Esophagus squamous epithelium (tissue), 5 donors: Measurements from ENCODE around the gene KDM3B. TPM values are rescaled to one million over a fixed set of nuclear protein-coding genes. Genes with fewer than 3 reads are reported as not detected.

Source experiments
- DNase-seq: peaks from one replicate; lab custom pipeline; 2025; lab: John Stamatoyannopoulos, UW
- H3K27ac ChIP-seq, 4 donors: fragments of 200-600 bp; sonication (generic); one replicate each; pipeline ENCODE4 v1.5.1; 2016 to 2019; ENCODE audit warnings: mild to moderate bottlenecking in 1 of 4
- H3K27me3 ChIP-seq, 4 donors: fragments of 200-600 bp; sonication (generic); 1 replicate in 3 of 4; 2 replicates in 1 of 4; pipeline versions ENCODE4 v1.5.1 to v1.6.0; 2017 to 2021; ENCODE audit warnings: antibody characterized with exemption in 1 of 4
- H3K36me3 ChIP-seq, 3 donors: fragments of 200-600 bp; sonication (generic); one replicate each; pipeline ENCODE4 v1.5.1; 2016 to 2019
- H3K4me1 ChIP-seq, 3 donors: fragments of 200-600 bp; sonication (generic); one replicate each; pipeline ENCODE4 v1.5.1; 2017 to 2019
- H3K4me3 ChIP-seq, 4 donors: fragments of 200-600 bp; sonication (generic); 1 replicate in 3 of 4; 2 replicates in 1 of 4; pipeline ENCODE4 v1.5.1; 2016 to 2019; ENCODE audit warnings: mild to moderate bottlenecking in 2 of 4, moderate library complexity in 1 of 4
- H3K9me3 ChIP-seq, 3 donors: fragments of 200-600 bp; sonication (generic); one replicate each; pipeline ENCODE4 v1.5.1; 2016 to 2019
- CTCF ChIP-seq, 6 experiments: fragments of 450-650 bp in 4 of 6; fragments of 200-600 bp in 2 of 6; sonication (generic) in 2 of 6; IDR thresholded peaks; one replicate each; pipeline ENCODE4 v1.5.1; 2016 to 2019; ENCODE audit warnings: antibody characterized with exemption in 6 of 6, mild to moderate bottlenecking in 4 of 6, moderate library complexity in 4 of 6
- POLR2A ChIP-seq, 4 donors: fragments of 450-650 bp; IDR thresholded peaks; one replicate each; pipeline ENCODE4 v1.6.1; 2017; ENCODE audit warnings: antibody characterized with exemption in 4 of 4, mild to moderate bottlenecking in 4 of 4, moderate library complexity in 3 of 4
- WGBS, 2 donors: methylation state at CpG; one replicate each; pipeline ENCODE4 v1.1.5; 2018; 5-methylcytosine and 5-hydroxymethylcytosine counted together
- intact Hi-C: fragments of 100-400 bp; cut with DNase I; formaldehyde crosslinking; loops from one replicate; pipeline ENCODE4 v1.15.0; 2022
- total RNA-seq, 4 donors: library from RNA; depleted of rRNA; stranded (reverse); fragments of >200 nt; gene quantifications; one replicate each; pipeline ENCODE4 v1.1.0, GENCODE V29; 2016
- donor health status: DM: yes; HTN: yes; CAD: no.

KDM3B gene
- total RNA-seq, 4 donors from 2014 or later = 34.5 to 53.8 (median 36.2) TPM

- WGBS, 2 donors = 82 to 83% methylated on average over 9 to 10 of the region's 11 CpGs
These were observed 102.9 kb downstream of the KDM3B start for GRCh38 chr5:138455232-138455930.

GRCh38 chr5:138457531-138458275 lies 105.2 kb downstream of the KDM3B start:
- no peak overlapping the region for H3K4me3 ChIP-seq
- DNase-seq = no peak
- intact Hi-C loops = no loop called here
- 68 to 70% methylated on average over 10 of the region's 12 CpGs for WGBS, 2 donors
- H3K27me3 ChIP-seq = no peaks in the 10 kb centered on the region
- TF ChIP-seq POLR2A (IDR thresholded peaks at IDR 0.05) = no peak
- no peaks in the 10 kb centered on the region for H3K9me3 ChIP-seq
- H3K27ac ChIP-seq = no peak overlapping the region
- no peaks in the 10 kb centered on the region for H3K36me3 ChIP-seq
- peaks cover 4 to 45% (median 12%) of the 10 kb centered on the region in 3 donors for H3K4me1 ChIP-seq

More at GRCh38 chr5:138455232-138455930, 102.9 kb downstream of the KDM3B start:
- Histone ChIP-seq H3K27me3 (no peaks in the 10 kb centered on the region), H3K36me3 (no peaks in the 10 kb centered on the region), H3K9me3 (no peaks in the 10 kb centered on the region), H3K4me3 (no peak overlapping the region), H3K4me1 (peaks cover 0 to 30% (median 6%) of the 10 kb centered on the region in 3 donors), H3K27ac (no peak overlapping the region)
- DNase-seq = no peak
- TF ChIP-seq POLR2A (IDR thresholded peaks at IDR 0.05) (no peak), CTCF (IDR thresholded peaks at IDR 0.05) (no peak)
- intact Hi-C loops = no loop called here

DNA sequence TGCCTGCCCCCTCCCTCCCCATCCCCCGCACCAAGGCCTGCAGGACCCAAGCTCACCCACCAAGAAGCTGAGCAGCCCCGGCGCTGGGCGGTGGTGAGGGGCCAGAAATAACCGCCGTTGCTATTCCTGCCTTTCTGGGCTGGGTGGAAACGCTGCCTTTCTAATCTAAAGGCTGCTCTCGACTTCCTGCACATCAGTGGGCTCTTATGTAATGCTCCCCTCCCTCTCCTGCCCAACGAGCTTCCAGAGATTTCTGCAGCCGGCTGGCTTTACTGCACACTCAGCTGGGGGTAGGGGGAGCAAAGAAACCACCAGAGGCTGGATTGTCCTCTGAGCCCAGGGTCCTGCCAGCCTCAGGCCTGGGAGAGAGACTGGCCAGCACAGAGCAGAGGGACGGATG lies 105.9 kb downstream of the KDM3B start:
- no peak for DNase-seq
- no peaks in the 10 kb centered on the region for H3K36me3 ChIP-seq
- 42 to 46% methylated on average over 3 to 6 of the region's 11 CpGs for WGBS, 2 donors
- H3K27ac ChIP-seq = no peak overlapping the region
- no peak overlapping the region for H3K4me3 ChIP-seq
- intact Hi-C loops = no loop called here
- no peaks in the 10 kb centered on the region for H3K9me3 ChIP-seq
- H3K27me3 ChIP-seq = no peaks in the 10 kb centered on the region
- TF ChIP-seq CTCF (IDR thresholded peaks at IDR 0.05) (no peak), POLR2A (IDR thresholded peaks at IDR 0.05) (no peak)
- peaks cover 4 to 48% (median 18%) of the 10 kb centered on the region in 3 donors for H3K4me1 ChIP-seq

GRCh38 chr5:138458856-138459255 lies 106.4 kb downstream of the KDM3B start:
- no peak for DNase-seq
- Histone ChIP-seq H3K27me3 (no peaks in the 10 kb centered on the region), H3K4me3 (no peak overlapping the region), H3K9me3 (no peaks in the 10 kb centered on the region), H3K4me1 (peaks cover 4 to 53% (median 20%) of the 10 kb centered on the region in 3 donors), H3K36me3 (no peaks in the 10 kb centered on the region), H3K27ac (peak overlapping the region in 1 of 4 donors; percentile 9)
- WGBS, 2 donors = 76 to 92% methylated on average over 8 to 9 of the region's 9 CpGs
- intact Hi-C loops = no loop called here
- TF ChIP-seq POLR2A (IDR thresholded peaks at IDR 0.05) (no peak), CTCF (IDR thresholded peaks at IDR 0.05) (no peak)

- Histone ChIP-seq H3K9me3 (no peaks in the 10 kb centered on the region), H3K4me3 (no peak overlapping the region), H3K4me1 (peaks cover 4 to 57% (median 20%) of the 10 kb centered on the region in 3 donors), H3K27ac (peak overlapping the region in 1 of 4 donors; percentile 9), H3K27me3 (no peaks in the 10 kb centered on the region), H3K36me3 (no peaks in the 10 kb centered on the region)
- TF ChIP-seq CTCF (IDR thresholded peaks at IDR 0.05) = no peak
- no peak for TF ChIP-seq POLR2A (IDR thresholded peaks at IDR 0.05)
- DNase-seq = no peak
- intact Hi-C loops = no loop called here
- 77 to 78% methylated on average over 4 to 6 of the region's 11 CpGs for WGBS, 2 donors
These were observed 106.9 kb downstream of the KDM3B start for GRCh38 chr5:138459311-138459933.
